GM12892 (cell line): ENCODE measurements around the gene PPP2R2C.

Experiments
- DNase-seq: peaks from one replicate; pipeline ENCODE4 v3.0.0; 2011; ENCODE audit not compliant: insufficient read length
- FAIRE-seq: peaks from 2 replicates; lab custom pipeline; 2011; peaks lifted over from hg19 to GRCh38; lab: Jason Lieb, UNC
- POLR2A ChIP-seq: IDR thresholded peaks from 2 replicates; pipeline ENCODE4 v1.6.1; 2011; ENCODE audit warnings: low read depth, low read length, control low read depth
- POLR2AphosphoS5 ChIP-seq: IDR thresholded peaks from 2 replicates; pipeline ENCODE4 v1.6.1; 2011; ENCODE audit warnings: low read depth, low read length, control low read depth
- TAF1 ChIP-seq: IDR thresholded peaks from 2 replicates; pipeline ENCODE4 v1.6.1; 2011; ENCODE audit warnings: low read depth, mild to moderate bottlenecking, control low read depth, low read length, borderline replicate concordance

The PPP2R2C gene

DNA sequence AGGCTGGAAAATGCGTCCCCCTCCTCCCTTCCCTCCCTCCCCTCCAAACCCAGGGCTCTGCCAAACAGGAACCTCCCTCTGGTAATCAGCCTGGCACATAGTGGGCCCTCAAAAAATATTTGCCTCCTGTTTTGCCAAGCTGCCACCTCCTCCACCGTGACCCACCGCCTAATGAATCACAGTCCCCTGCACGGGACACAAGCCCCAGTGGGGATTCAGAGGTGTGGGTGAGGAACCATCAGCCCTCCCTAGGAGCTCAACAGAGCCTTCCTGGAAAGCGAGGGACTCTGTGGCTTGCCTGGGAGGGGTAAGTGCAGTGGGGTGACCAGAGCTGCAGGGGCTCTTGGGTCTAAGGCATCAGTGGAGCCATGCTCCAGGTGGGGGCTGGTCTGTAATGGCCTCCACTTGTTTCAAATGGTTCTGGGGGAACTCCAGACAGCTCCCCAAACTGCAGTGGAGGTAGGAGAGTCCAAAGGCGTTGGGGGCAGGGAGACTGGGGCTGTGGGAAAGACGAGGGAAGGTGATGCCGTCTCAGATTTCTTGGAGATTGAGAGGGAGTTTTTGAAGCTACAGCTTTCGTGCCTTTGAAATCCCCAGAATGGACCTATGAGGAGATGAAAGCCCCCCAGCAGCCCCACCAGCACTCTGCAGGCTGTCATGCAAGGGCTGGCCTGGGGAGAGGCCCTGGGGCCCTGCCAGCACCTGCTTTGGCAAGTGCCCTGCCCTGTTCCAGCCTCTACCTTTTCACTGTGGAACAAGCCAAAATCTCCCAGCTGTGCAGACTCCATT lies 1.0 kb upstream of the PPP2R2C start:
- no peak for FAIRE-seq
- TF ChIP-seq POLR2AphosphoS5 (no peak), TAF1 (no peak), POLR2A (no peak)
- DNase-seq, result no peak

DNA sequence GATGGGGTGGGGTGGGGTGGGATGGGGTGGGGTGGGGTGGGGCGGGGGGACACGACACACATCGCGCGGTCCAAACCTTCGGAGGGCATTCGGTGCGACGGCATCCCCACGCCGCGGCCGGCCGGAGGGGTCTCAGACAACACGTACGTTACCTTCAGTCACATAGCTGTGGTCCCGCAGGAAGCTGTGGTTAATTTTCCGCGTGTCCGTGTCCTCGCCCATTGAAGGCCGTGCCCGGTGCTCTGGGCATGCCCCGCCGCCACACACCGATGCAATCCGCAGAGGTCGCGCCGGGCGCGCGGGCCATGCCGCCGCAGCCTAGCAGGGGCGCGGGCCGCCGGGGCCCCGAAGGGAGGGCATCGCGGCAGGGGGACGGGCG lies 417 bp downstream of the PPP2R2C start:
- DNase-seq (no peak), FAIRE-seq (no peak)
- TF ChIP-seq POLR2A, result no peak
- TF ChIP-seq TAF1, result no peak
- no peak for TF ChIP-seq POLR2AphosphoS5

GRCh38 chr4:6471307-6472007 lies 957 bp downstream of the PPP2R2C start:
- no peak for DNase-seq
- no peak for FAIRE-seq
- TF ChIP-seq POLR2AphosphoS5, result no peak
- no peak for TF ChIP-seq TAF1
- TF ChIP-seq POLR2A, result no peak

GRCh38 chr4:6470502-6471306 lies 1.7 kb downstream of the PPP2R2C start:
- TF ChIP-seq POLR2AphosphoS5, result no peak
- no peak for TF ChIP-seq POLR2A
- no peak for TF ChIP-seq TAF1
- no peak for FAIRE-seq

GRCh38 chr4:6469898-6470501 lies 2.4 kb downstream of the PPP2R2C start:
- FAIRE-seq, result no peak
- no peak for DNase-seq
- TF ChIP-seq POLR2A (no peak), POLR2AphosphoS5 (no peak), TAF1 (no peak)

More at GRCh38 chr4:6470502-6471306, 1.7 kb downstream of the PPP2R2C start:
- no peak for DNase-seq

DNA sequence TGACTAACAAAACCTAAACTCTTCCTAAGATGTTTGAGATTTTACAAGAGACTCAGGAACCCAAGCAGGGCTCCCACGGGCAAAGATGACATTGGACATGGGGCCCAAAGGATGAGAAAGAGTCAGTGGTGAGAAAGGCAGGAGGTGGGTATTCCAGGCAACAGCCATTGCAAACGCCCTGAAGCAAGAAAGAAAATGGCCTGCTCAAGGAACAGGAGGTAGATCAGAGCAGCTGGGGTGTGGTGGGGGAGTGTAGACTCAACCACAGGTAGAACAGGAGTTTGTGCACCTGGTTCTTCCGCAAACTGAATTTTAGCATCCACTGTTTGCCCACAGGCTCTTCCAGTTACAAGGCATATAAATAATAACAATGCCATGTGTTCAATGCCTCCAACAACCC lies 3.3 kb downstream of the PPP2R2C start:
- FAIRE-seq (no peak), DNase-seq (no peak)
- TF ChIP-seq POLR2A, result no peak
- TF ChIP-seq TAF1, result no peak
- TF ChIP-seq POLR2AphosphoS5, result no peak

DNA sequence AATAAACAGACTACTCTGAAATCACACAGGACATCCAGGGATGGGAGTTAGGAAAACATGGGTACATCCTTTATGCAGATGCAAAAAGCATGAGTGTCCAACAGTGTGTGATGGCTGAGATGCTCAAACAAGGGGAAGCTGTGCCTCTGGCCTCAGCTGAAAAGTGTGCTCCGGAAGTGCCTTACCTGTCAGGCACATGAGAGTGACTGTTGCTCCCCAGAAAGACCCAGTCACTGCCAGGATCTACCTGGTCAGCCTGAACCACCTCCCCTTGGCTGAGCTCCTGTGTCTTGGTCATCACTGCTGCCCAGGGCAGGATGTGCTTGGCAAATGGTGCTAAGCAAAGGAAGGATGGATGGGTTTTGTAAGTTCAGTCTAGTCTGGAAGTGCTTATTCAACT lies 4.0 kb downstream of the PPP2R2C start:
- DNase-seq (no peak), FAIRE-seq (no peak)

GRCh38 chr4:6467600-6467999 lies 4.8 kb downstream of the PPP2R2C start:
- FAIRE-seq (no peak), DNase-seq (no peak)
- TF ChIP-seq POLR2A (no peak), TAF1 (no peak), POLR2AphosphoS5 (no peak)

More for the DNA sequence above, 4.0 kb downstream of the PPP2R2C start:
- no peak for TF ChIP-seq POLR2A
- no peak for TF ChIP-seq TAF1
- no peak for TF ChIP-seq POLR2AphosphoS5

DNA sequence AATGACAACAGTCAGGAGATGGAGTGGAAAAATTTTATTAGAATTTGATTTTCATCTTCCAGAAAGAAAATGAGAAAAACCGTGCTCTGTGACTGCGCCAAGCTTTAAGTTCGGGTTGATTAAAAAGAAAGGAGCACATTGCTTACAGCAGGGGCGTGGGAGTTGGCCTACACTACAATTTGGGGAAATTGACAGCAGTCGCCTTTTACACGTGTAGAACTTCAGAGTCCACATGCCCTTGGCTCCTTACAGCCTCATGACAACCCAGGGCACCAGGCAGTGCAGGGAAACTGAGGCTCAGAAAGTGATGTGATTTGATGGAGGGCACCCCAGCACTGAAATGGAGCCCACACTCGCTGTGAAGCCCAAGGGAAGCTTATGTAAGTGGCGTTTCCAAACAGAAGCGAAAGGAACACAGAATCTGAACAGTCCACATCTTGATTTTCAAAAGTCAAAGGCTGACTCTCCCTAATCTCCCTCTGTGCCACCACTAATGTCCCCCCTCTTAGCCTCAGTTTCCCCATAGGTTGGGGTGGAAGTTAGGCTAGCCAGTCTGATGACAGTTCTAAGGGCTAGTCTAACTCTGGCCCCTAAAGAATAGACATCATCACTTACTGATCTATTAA lies 5.5 kb downstream of the PPP2R2C start:
- DNase-seq (no peak), FAIRE-seq (no peak)
- TF ChIP-seq TAF1 (no peak), POLR2A (no peak), POLR2AphosphoS5 (no peak)

DNA sequence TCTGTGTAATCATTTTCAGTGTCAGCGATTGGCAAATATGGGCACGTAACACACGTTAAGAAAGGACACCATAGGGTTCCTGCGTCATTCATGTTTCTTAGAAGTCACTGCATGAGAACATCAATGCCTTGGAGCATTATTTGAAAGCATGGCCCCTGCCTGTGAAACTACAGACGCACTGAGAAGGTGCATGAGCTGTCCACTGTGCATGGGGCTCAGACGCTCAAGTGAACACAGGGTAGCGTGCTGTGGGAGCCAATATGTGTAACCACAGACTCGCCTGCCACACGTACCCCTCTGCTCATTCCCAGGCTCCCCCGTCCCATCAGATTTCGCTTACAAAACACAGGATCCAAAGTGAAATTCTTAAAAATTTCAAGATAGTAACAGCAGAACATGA lies 6.5 kb downstream of the PPP2R2C start:
- FAIRE-seq (no peak), DNase-seq (no peak)
- TF ChIP-seq TAF1 (no peak), POLR2AphosphoS5 (no peak), POLR2A (no peak)
